Measurements from ENCODE around the gene DLGAP1.
"Not testable (repeated sequence)": the region's sequence is repeated elsewhere in the genome, so short reads cannot be mapped to it uniquely, and the experiment has no call there.

DLGAP1 gene

GRCh38 chr18:3596324-3596636, 858.8 kb downstream of the DLGAP1 start:
- no peak for DNase-seq (ENCODE audit: low spot score)

GRCh38 chr18:3595369-3596273, 859.5 kb downstream of the DLGAP1 start:
- DNase-seq (ENCODE audit: low spot score) (peak; percentile 96), FAIRE-seq (peak; percentile 90)

More at GRCh38 chr18:3596324-3596636, 858.8 kb downstream of the DLGAP1 start:
- FAIRE-seq: no peak

- FAIRE-seq: no peak
- no peak for DNase-seq (ENCODE audit: low spot score)
Observed at GRCh38 chr18:3594760-3595368, 860.2 kb downstream of the DLGAP1 start.

- peak; percentile 38 for FAIRE-seq
- peak; percentile 88 for DNase-seq (ENCODE audit: low spot score)
Observed at GRCh38 chr18:3593904-3594759, 861.0 kb downstream of the DLGAP1 start.

- DNase-seq (ENCODE audit: low spot score): peak; percentile 86
- FAIRE-seq: peak; percentile 82
Observed at GRCh38 chr18:3593381-3593903, 861.7 kb downstream of the DLGAP1 start.

GRCh38 chr18:3592864-3593263, 862.2 kb downstream of the DLGAP1 start:
- FAIRE-seq (no peak), DNase-seq (ENCODE audit: low spot score) (no peak)

GRCh38 chr18:3590096-3590630, 864.9 kb downstream of the DLGAP1 start:
- DNase-seq (ENCODE audit: low spot score) (no peak), FAIRE-seq (no peak)

- FAIRE-seq: peak; percentile 35
- DNase-seq (ENCODE audit: low spot score): peak; percentile 78
Observed at GRCh38 chr18:3585656-3586509, 869.2 kb downstream of the DLGAP1 start.

- FAIRE-seq: no peak
- DNase-seq (ENCODE audit: low spot score): no peak
Observed at GRCh38 chr18:3584897-3585460, 870.1 kb downstream of the DLGAP1 start.

- no peak for FAIRE-seq
- DNase-seq (ENCODE audit: low spot score): no peak
Observed at GRCh38 chr18:3584266-3584861, 870.7 kb downstream of the DLGAP1 start.

GRCh38 chr18:3583873-3584247, 871.2 kb downstream of the DLGAP1 start:
- DNase-seq (ENCODE audit: low spot score): no peak
- FAIRE-seq: no peak

GRCh38 chr18:3583106-3583872, 871.8 kb downstream of the DLGAP1 start:
- DNase-seq (ENCODE audit: low spot score); FAIRE-seq: not testable (repeated sequence)

GRCh38 chr18:3581890-3582289, 873.2 kb downstream of the DLGAP1 start:
- FAIRE-seq (no peak), DNase-seq (ENCODE audit: low spot score) (no peak)

- not testable (repeated sequence) for FAIRE-seq; DNase-seq (ENCODE audit: low spot score)
Observed at GRCh38 chr18:3580523-3581025, 874.5 kb downstream of the DLGAP1 start.

GRCh38 chr18:3579701-3580100, 875.4 kb downstream of the DLGAP1 start:
- peak; percentile 91 for DNase-seq (ENCODE audit: low spot score)
- FAIRE-seq: peak; percentile 92

GRCh38 chr18:3578621-3579020, 876.5 kb downstream of the DLGAP1 start:
- DNase-seq (ENCODE audit: low spot score) (no peak), FAIRE-seq (no peak)

GRCh38 chr18:3577281-3577855, 877.7 kb downstream of the DLGAP1 start:
- no peak for FAIRE-seq

GRCh38 chr18:3572761-3573160, 882.3 kb downstream of the DLGAP1 start:
- DNase-seq (ENCODE audit: low spot score) (no peak), FAIRE-seq (no peak)

More at GRCh38 chr18:3577281-3577855, 877.7 kb downstream of the DLGAP1 start:
- no peak for DNase-seq (ENCODE audit: low spot score)
